ENCODE measurements around the gene MCRIP1.

- TF ChIP-seq POLR2AphosphoS5 (IDR thresholded peaks at IDR 0.05) (no peak), CTCF (IDR thresholded peaks at IDR 0.05) (no peak)
Measured at GRCh38 chr17:81804559-81805399, 28.3 kb downstream of the MCRIP1 start.
